HEK293 (cell line): ENCODE measurements around the gene ASCL5.

ENCODE experiments used
- CTCF ChIA-PET: fragments of 350-600 bp; formaldehyde crosslinking; extraction: SDS; loops from one replicate; lab custom pipeline; 2021; ENCODE audit warnings: antibody characterized with exemption; lab: Yijun Ruan, JAX
- POLR2A ChIA-PET: fragments of 300-600 bp; formaldehyde crosslinking; extraction: SDS; loops from one replicate; lab custom pipeline; 2020; ENCODE audit warnings: antibody characterized with exemption, inconsistent platforms; lab: Yijun Ruan, JAX
- H3K27ac ChIP-seq: fragments of 200-500 bp; sonication (Bioruptor generic); 2 replicates; pipeline ENCODE4 v1.5.1; 2014; ENCODE audit warnings: low read depth, low read length, control low read depth, inconsistent platforms; ENCODE audit errors: extremely low read depth
- H3K36me3 ChIP-seq, 2 experiments: fragments of 200-500 bp in 1 of 2; sonication (Bioruptor generic) in 1 of 2; 1 replicate in 1 of 2; 2 replicates in 1 of 2; pipeline ENCODE4 v1.5.1; 2014 to 2017; ENCODE audit warnings: inconsistent platforms in 2 of 2, low read length in 2 of 2; ENCODE audit not compliant: control insufficient read depth in 2 of 2, insufficient read depth in 1 of 2
- H3K4me1 ChIP-seq: fragments of 200-500 bp; sonication (Bioruptor generic); 2 replicates; pipeline ENCODE4 v1.5.1; 2014; ENCODE audit warnings: mild to moderate bottlenecking, low read length, inconsistent platforms; ENCODE audit not compliant: control insufficient read depth, insufficient read depth
- H3K4me3 ChIP-seq: 2 replicates; pipeline ENCODE4 v1.5.1; 2011; ENCODE audit warnings: low read depth, mild to moderate bottlenecking, control low read depth, low read length, moderate library complexity
- H3K9me3 ChIP-seq: fragments of 200-500 bp; sonication (Bioruptor generic); 2 replicates; pipeline ENCODE4 v1.5.1; 2014; ENCODE audit warnings: low read depth, low read length, inconsistent platforms; ENCODE audit not compliant: control insufficient read depth, insufficient read depth
- CTCF ChIP-seq: fragments of 450-650 bp; formaldehyde crosslinking; IDR thresholded peaks from 2 replicates; pipeline ENCODE4 v1.5.1; 2016; ENCODE audit warnings: missing biosample characterization, missing genetic modification characterization
- OSR2 ChIP-seq: fragments of 450-650 bp; formaldehyde crosslinking; IDR thresholded peaks from 2 replicates; pipeline ENCODE4 v1.5.1; 2016; ENCODE audit warnings: missing biosample characterization, missing genetic modification characterization
- SP2 ChIP-seq: fragments of 450-650 bp; formaldehyde crosslinking; IDR thresholded peaks from 2 replicates; pipeline ENCODE4 v1.5.1; 2016; ENCODE audit warnings: missing biosample characterization, missing genetic modification characterization
- ZBTB11 ChIP-seq: fragments of 450-650 bp; formaldehyde crosslinking; conservative IDR thresholded peaks from 2 replicates; pipeline ENCODE4 v1.5.1; 2016; ENCODE audit warnings: low read depth, missing biosample characterization, missing genetic modification characterization
- ZIC2 ChIP-seq: fragments of 450-650 bp; formaldehyde crosslinking; IDR thresholded peaks from 2 replicates; pipeline ENCODE4 v1.5.1; 2016; ENCODE audit warnings: missing biosample characterization, missing genetic modification characterization
- ZNF274 ChIP-seq, 2 experiments: fragments of 200-500 bp in 1 of 2; fragments of 450-650 bp in 1 of 2; sonication (Bioruptor generic) in 1 of 2; formaldehyde crosslinking in 1 of 2; IDR thresholded peaks; 2 replicates each; pipeline versions ENCODE4 v1.5.1 to v1.6.1; 2014 to 2016; ENCODE audit warnings: borderline replicate concordance in 1 of 2, inconsistent platforms in 1 of 2, low read length in 1 of 2, missing biosample characterization in 1 of 2, missing genetic modification characterization in 1 of 2
- ZNF335 ChIP-seq: fragments of 450-650 bp; formaldehyde crosslinking; conservative IDR thresholded peaks from 2 replicates; pipeline ENCODE4 v1.5.1; 2016; ENCODE audit warnings: missing biosample characterization, missing genetic modification characterization
- ZNF544 ChIP-seq: fragments of 450-650 bp; formaldehyde crosslinking; IDR thresholded peaks from 2 replicates; pipeline ENCODE4 v1.5.0; 2017; ENCODE audit warnings: missing biosample characterization, missing genetic modification characterization
- ZNF555 ChIP-seq: fragments of 450-650 bp; formaldehyde crosslinking; conservative IDR thresholded peaks from 2 replicates; pipeline ENCODE4 v1.5.1; 2017; ENCODE audit warnings: missing biosample characterization, mild to moderate bottlenecking, missing genetic modification characterization, inconsistent platforms
- ZNF596 ChIP-seq: fragments of 450-650 bp; IDR thresholded peaks from 2 replicates; pipeline ENCODE4 v1.5.0; 2018; ENCODE audit warnings: missing biosample characterization, mild to moderate bottlenecking, missing genetic modification characterization, moderate library complexity
- ZNF623 ChIP-seq: fragments of 450-650 bp; formaldehyde crosslinking; IDR thresholded peaks from 2 replicates; pipeline ENCODE4 v1.5.1; 2016; ENCODE audit warnings: missing biosample characterization, missing genetic modification characterization
- TF ChIP-seq, protein P1 (sequence below): fragments of 450-650 bp; formaldehyde crosslinking; IDR thresholded peaks from 2 replicates; pipeline ENCODE4 v1.5.1; 2016; ENCODE audit warnings: missing biosample characterization, missing genetic modification characterization, low read depth
- TF ChIP-seq, protein P2 (sequence below): fragments of 450-650 bp; formaldehyde crosslinking; IDR thresholded peaks from 2 replicates; pipeline ENCODE4 v1.5.1; 2016; ENCODE audit warnings: missing biosample characterization, missing genetic modification characterization
- TF ChIP-seq, protein P3 (sequence below): fragments of 450-650 bp; formaldehyde crosslinking; IDR thresholded peaks from 2 replicates; pipeline ENCODE4 v1.5.1; 2016; ENCODE audit warnings: missing biosample characterization, missing genetic modification characterization

Gene ASCL5

GRCh38 chr1:201128476-201128875 is 1.5 kb upstream of the ASCL5 start (continued):
- TF ChIP-seq, protein P1, sequence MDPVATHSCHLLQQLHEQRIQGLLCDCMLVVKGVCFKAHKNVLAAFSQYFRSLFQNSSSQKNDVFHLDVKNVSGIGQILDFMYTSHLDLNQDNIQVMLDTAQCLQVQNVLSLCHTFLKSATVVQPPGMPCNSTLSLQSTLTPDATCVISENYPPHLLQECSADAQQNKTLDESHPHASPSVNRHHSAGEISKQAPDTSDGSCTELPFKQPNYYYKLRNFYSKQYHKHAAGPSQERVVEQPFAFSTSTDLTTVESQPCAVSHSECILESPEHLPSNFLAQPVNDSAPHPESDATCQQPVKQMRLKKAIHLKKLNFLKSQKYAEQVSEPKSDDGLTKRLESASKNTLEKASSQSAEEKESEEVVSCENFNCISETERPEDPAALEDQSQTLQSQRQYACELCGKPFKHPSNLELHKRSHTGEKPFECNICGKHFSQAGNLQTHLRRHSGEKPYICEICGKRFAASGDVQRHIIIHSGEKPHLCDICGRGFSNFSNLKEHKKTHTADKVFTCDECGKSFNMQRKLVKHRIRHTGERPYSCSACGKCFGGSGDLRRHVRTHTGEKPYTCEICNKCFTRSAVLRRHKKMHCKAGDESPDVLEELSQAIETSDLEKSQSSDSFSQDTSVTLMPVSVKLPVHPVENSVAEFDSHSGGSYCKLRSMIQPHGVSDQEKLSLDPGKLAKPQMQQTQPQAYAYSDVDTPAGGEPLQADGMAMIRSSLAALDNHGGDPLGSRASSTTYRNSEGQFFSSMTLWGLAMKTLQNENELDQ (tag by site-specific recombination), result no peak

DNA sequence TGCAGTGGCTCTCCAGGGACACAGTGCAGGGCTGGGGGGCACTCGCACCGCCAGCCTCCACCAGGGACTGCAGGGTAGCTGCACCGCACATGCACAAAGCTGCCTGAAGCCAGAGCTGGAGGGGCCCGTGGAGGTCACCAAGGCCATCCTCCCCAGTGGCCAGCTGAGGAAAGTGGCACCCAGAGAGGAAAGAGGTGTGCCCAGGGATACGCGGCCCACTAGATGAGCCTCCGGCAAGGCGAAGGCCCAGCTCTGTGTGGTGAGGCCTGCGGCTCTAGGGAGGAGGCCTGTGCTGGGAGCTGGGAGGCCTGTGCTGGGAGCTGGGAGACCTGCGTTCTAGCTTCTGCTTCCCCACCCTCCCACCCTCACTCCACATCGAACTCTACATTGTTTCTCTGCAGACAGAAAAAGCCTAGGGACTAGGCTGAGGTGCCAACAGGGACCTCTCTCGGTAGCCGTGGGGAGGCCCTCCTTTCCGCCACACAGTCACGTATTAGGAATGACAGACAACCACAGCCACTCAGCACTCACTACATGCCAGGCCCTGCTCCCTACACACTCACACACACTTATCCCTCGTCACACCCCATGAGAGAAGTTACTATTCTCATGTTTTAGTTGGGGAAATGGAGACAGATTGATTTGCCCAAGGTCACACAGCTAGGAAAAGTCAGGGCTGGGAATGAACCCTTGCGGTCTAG is 921 bp upstream of the ASCL5 start:
- no peak overlapping the region for H3K27ac ChIP-seq
- ChIA-PET CTCF (interaction anchor here (0.7 to 4.6 kb wide), 2 partner anchors 9 to 180 kb away, joined by 4 to 22 read pairs; no protein-coding TSS in a partner anchor), POLR2A (interaction anchor here (1.6 kb wide), 1 partner anchor 112 kb away, joined by 3 read pairs; no protein-coding TSS in a partner anchor)
- H3K9me3 ChIP-seq, result no peaks in the 10 kb centered on the region
- no peak overlapping the region for H3K4me3 ChIP-seq
- H3K4me1 ChIP-seq, result peaks cover 4% of the 10 kb centered on the region; the same call in 1 of the 2 replicates
- H3K36me3 ChIP-seq, result no peaks in the 10 kb centered on the region
- TF ChIP-seq ZIC2 (tag by site-specific recombination) (peak; percentile 24), ZNF274 (IDR thresholded peaks at IDR 0.05; ENCODE audit: low read length) (no peak), ZNF274 (tag by site-specific recombination; IDR thresholded peaks at IDR 0.05; ENCODE audit: borderline replicate concordance) (no peak), OSR2 (tag by site-specific recombination) (no peak), ZNF544 (tag by site-specific recombination) (no peak), CTCF (tag by site-specific recombination) (no peak)
- TF ChIP-seq, protein P2, sequence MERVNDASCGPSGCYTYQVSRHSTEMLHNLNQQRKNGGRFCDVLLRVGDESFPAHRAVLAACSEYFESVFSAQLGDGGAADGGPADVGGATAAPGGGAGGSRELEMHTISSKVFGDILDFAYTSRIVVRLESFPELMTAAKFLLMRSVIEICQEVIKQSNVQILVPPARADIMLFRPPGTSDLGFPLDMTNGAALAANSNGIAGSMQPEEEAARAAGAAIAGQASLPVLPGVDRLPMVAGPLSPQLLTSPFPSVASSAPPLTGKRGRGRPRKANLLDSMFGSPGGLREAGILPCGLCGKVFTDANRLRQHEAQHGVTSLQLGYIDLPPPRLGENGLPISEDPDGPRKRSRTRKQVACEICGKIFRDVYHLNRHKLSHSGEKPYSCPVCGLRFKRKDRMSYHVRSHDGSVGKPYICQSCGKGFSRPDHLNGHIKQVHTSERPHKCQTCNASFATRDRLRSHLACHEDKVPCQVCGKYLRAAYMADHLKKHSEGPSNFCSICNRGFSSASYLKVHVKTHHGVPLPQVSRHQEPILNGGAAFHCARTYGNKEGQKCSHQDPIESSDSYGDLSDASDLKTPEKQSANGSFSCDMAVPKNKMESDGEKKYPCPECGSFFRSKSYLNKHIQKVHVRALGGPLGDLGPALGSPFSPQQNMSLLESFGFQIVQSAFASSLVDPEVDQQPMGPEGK, result no peak

- H3K36me3 ChIP-seq, result no peaks in the 10 kb centered on the region
- H3K27ac ChIP-seq, result no peak overlapping the region
- no peak overlapping the region for H3K4me3 ChIP-seq
- ChIA-PET POLR2A (interaction anchor here (1.6 kb wide), 1 partner anchor 111 kb away, joined by 3 read pairs; no protein-coding TSS in a partner anchor), CTCF (interaction anchor here (0.6 to 1.5 kb wide), 7 partner anchors 10 to 99 kb away, joined by 3 to 4 read pairs (median 3); no protein-coding TSS in a partner anchor)
- TF ChIP-seq ZNF623 (peak; percentile 91), SP2 (tag by site-specific recombination) (no peak)
- H3K4me1 ChIP-seq, result peaks cover 4% of the 10 kb centered on the region; the same call in 1 of the 2 replicates
- no peaks in the 10 kb centered on the region for H3K9me3 ChIP-seq
These were observed 537 bp downstream of the ASCL5 start for GRCh38 chr1:201126463-201126831.

- CTCF ChIA-PET, result interaction anchor here (0.6 to 1.5 kb wide), 4 partner anchors 12 to 99 kb away, joined by 3 to 4 read pairs (median 3); no protein-coding TSS in a partner anchor
- H3K36me3 ChIP-seq, result no peaks in the 10 kb centered on the region
- TF ChIP-seq ZNF335 (peak; percentile 33; the same call in 1 of the 2 replicates), ZNF596 (tag by site-specific recombination) (no peak), ZNF555 (no peak), ZBTB11 (no peak)
- TF ChIP-seq, protein P3, sequence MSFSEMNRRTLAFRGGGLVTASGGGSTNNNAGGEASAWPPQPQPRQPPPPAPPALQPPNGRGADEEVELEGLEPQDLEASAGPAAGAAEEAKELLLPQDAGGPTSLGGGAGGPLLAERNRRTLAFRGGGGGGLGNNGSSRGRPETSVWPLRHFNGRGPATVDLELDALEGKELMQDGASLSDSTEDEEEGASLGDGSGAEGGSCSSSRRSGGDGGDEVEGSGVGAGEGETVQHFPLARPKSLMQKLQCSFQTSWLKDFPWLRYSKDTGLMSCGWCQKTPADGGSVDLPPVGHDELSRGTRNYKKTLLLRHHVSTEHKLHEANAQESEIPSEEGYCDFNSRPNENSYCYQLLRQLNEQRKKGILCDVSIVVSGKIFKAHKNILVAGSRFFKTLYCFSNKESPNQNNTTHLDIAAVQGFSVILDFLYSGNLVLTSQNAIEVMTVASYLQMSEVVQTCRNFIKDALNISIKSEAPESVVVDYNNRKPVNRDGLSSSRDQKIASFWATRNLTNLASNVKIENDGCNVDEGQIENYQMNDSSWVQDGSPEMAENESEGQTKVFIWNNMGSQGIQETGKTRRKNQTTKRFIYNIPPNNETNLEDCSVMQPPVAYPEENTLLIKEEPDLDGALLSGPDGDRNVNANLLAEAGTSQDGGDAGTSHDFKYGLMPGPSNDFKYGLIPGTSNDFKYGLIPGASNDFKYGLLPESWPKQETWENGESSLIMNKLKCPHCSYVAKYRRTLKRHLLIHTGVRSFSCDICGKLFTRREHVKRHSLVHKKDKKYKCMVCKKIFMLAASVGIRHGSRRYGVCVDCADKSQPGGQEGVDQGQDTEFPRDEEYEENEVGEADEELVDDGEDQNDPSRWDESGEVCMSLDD (tag by site-specific recombination), result no peak
- TF ChIP-seq, all 188 proteins: peak for 1
- POLR2A ChIA-PET, result no interaction called here
- H3K4me1 ChIP-seq, result peaks cover 4% of the 10 kb centered on the region; the same call in 1 of the 2 replicates
- H3K4me3 ChIP-seq, result no peak overlapping the region
- H3K9me3 ChIP-seq, result no peaks in the 10 kb centered on the region
- H3K27ac ChIP-seq, result no peak overlapping the region
These were observed 1.2 kb downstream of the ASCL5 start for GRCh38 chr1:201125800-201126199.
